Sigmoid colon (tissue), 4 donors: ENCODE measurements around the gene NR2F1.

Source experiments
- EP300 ChIP-seq, 4 donors: sonication (generic); formaldehyde crosslinking; IDR thresholded peaks; one replicate each; pipeline ENCODE4 v1.6.1; 2017; ENCODE audit warnings: antibody characterized with exemption in 4 of 4
- POLR2AphosphoS5 ChIP-seq, 4 donors: sonication (generic); formaldehyde crosslinking; IDR thresholded peaks; one replicate each; pipeline ENCODE4 v1.6.1; 2017; ENCODE audit warnings: antibody characterized with exemption in 4 of 4
- TF ChIP-seq, protein P1 (sequence below), 4 experiments: fragments of 450-650 bp in 3 of 4; fragments of 200-600 bp in 1 of 4; IDR thresholded peaks; one replicate each; pipeline ENCODE4 v1.5.1; 2016 to 2019; ENCODE audit warnings: antibody characterized with exemption in 4 of 4, mild to moderate bottlenecking in 3 of 4, moderate library complexity in 2 of 4

DNA sequence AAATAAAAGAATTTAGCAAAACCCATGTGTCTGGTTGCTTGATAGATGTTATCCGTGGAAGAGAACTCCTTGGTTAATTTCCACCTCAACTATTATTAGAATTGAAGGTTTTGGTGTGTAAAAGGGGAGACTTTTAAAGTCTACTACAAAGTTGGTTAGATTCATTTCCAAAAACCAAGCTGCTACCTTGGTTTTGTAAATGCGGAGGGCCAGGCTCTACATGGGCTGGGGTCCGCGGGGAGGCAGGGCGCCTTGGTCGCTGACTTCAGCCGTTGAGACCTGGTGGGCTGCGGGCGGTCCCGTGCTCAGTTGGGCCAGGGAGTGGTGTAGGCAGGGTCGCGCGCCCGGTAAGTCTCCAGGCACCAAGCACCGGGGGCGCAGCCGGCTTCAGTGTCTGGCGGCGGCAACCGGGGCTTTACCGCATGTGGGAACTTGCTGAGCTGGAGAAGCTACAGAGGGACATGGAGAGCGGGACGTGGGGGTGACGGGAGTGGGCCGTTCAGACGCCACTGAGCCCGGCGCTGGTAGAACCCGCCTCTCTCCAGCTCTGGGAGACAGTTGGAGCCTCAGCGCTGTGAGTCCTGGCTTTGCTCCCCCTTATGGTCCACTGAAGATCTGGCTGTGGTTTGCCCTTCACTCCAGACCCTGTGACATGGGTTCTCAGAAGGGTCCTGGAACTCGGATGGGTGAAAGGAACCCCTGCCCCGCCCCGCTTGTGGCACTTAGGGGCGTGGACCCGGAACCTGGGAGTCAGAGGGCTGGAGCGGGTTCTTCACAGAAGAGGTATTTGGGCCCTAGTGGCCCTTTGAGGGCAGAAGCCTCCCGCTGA, 11.8 kb downstream of the NR2F1 start:
- TF ChIP-seq, protein P1, sequence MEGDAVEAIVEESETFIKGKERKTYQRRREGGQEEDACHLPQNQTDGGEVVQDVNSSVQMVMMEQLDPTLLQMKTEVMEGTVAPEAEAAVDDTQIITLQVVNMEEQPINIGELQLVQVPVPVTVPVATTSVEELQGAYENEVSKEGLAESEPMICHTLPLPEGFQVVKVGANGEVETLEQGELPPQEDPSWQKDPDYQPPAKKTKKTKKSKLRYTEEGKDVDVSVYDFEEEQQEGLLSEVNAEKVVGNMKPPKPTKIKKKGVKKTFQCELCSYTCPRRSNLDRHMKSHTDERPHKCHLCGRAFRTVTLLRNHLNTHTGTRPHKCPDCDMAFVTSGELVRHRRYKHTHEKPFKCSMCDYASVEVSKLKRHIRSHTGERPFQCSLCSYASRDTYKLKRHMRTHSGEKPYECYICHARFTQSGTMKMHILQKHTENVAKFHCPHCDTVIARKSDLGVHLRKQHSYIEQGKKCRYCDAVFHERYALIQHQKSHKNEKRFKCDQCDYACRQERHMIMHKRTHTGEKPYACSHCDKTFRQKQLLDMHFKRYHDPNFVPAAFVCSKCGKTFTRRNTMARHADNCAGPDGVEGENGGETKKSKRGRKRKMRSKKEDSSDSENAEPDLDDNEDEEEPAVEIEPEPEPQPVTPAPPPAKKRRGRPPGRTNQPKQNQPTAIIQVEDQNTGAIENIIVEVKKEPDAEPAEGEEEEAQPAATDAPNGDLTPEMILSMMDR (IDR thresholded peaks at IDR 0.05) = no peak
- TF ChIP-seq EP300 (IDR thresholded peaks at IDR 0.05) = no peak
- no peak for TF ChIP-seq POLR2AphosphoS5 (IDR thresholded peaks at IDR 0.05)
